Endothelial cell of umbilical vein (primary cell): ENCODE results near the gene PKN3. TPM values are rescaled to one million over a fixed set of nuclear protein-coding genes. Genes with fewer than 3 reads are reported as not detected.

ENCODE experiments used
- BruUV-seq: library from RNA; stranded (reverse); fragments of 400-500 nt; replicated peaks from 2 replicates; lab custom pipeline; 2021; lab: Mats Ljungman, UMichigan
- CTCF ChIA-PET: fragments of 300-600, 350-600 bp; sonication (Branson Sonifier 250); formaldehyde crosslinking; loops from one replicate; lab custom pipeline; 2021; ENCODE audit warnings: antibody characterized with exemption, inconsistent platforms; lab: Charles Lee
- POLR2A ChIA-PET: fragments of 300-600, 350-600 bp; sonication (Branson Sonifier 250); formaldehyde crosslinking; loops from one replicate; lab custom pipeline; 2021; ENCODE audit warnings: antibody characterized with exemption, inconsistent platforms; lab: Charles Lee
- DNase-seq: peaks from one replicate; pipeline ENCODE4 v3.0.0-alpha.2; 2011; ENCODE audit warnings: low read depth, low spot score
- FAIRE-seq: peaks from 2 replicates; lab custom pipeline; 2011; peaks lifted over from hg19 to GRCh38; lab: Jason Lieb, UNC
- H2AFZ ChIP-seq: 2 replicates; pipeline ENCODE4 v1.6.0; 2012; ENCODE audit warnings: low read depth, low read length, control low read depth, inconsistent platforms
- H3K27ac ChIP-seq: 2 replicates; pipeline ENCODE4 v1.5.1; 2011; ENCODE audit warnings: low read depth, mild to moderate bottlenecking, control low read depth, low read length, moderate library complexity; ENCODE audit not compliant: insufficient read depth
- H3K27me3 ChIP-seq, 2 experiments: 2 replicates each; pipeline versions ENCODE4 v1.6.0 to v1.6.1; 2011; ENCODE audit warnings: low read length in 2 of 2, mixed read lengths in 1 of 2; ENCODE audit not compliant: control insufficient read depth in 2 of 2, insufficient read depth in 2 of 2
- H3K36me3 ChIP-seq, 2 experiments: 2 replicates in 1 of 2; 3 replicates in 1 of 2; pipeline ENCODE4 v1.5.1; 2011; ENCODE audit warnings: low read length in 2 of 2, mild to moderate bottlenecking in 1 of 2, moderate library complexity in 1 of 2; ENCODE audit not compliant: control insufficient read depth in 2 of 2, insufficient read depth in 2 of 2; ENCODE audit errors: extremely low read depth in 1 of 2
- H3K4me1 ChIP-seq: 3 replicates; pipeline ENCODE4 v1.5.1; 2011; ENCODE audit warnings: mild to moderate bottlenecking, low read length; ENCODE audit not compliant: control insufficient read depth, insufficient read depth; ENCODE audit errors: extremely low read depth
- H3K4me2 ChIP-seq: 2 replicates; pipeline ENCODE4 v1.6.1; 2011; ENCODE audit warnings: low read length, control low read depth, mixed read lengths; ENCODE audit not compliant: insufficient read depth
- H3K4me3 ChIP-seq, 3 experiments: fragments of 200-600 bp in 1 of 3; sonication (generic), shearing (Covaris generic) in 1 of 3; replicated peaks in 1 of 3; 2 replicates each; pipeline ENCODE4 v1.5.1; 2011 to 2016; ENCODE audit warnings: control low read depth in 3 of 3, low read length in 3 of 3, mild to moderate bottlenecking in 2 of 3, inconsistent platforms in 1 of 3, low read depth in 1 of 3, moderate library complexity in 1 of 3; ENCODE audit not compliant: insufficient read depth in 1 of 3
- H3K79me2 ChIP-seq: 2 replicates; pipeline ENCODE4 v1.6.0; 2012; ENCODE audit warnings: low read length, inconsistent platforms; ENCODE audit not compliant: control insufficient read depth, insufficient read depth
- H3K9ac ChIP-seq: replicated peaks from 2 replicates; pipeline ENCODE3; 2011; ENCODE audit warnings: low read length, control low read depth; ENCODE audit not compliant: insufficient read depth; ENCODE audit errors: extremely low read depth
- H3K9me1 ChIP-seq: replicated peaks from 3 replicates; pipeline ENCODE4 v1.6.0; 2011; ENCODE audit warnings: mild to moderate bottlenecking, low read length; ENCODE audit not compliant: control insufficient read depth, insufficient read depth; ENCODE audit errors: extremely low read depth
- H3K9me3 ChIP-seq: replicated peaks from 2 replicates; pipeline ENCODE4 v1.5.1; 2012; ENCODE audit warnings: low read length, inconsistent platforms; ENCODE audit not compliant: control insufficient read depth, insufficient read depth
- H4K20me1 ChIP-seq: replicated peaks from 2 replicates; pipeline ENCODE3; 2011; ENCODE audit warnings: mild to moderate bottlenecking, low read length; ENCODE audit not compliant: control insufficient read depth, insufficient read depth; ENCODE audit errors: extremely low read depth
- EZH2 ChIP-seq: IDR thresholded peaks from 2 replicates; pipeline ENCODE4 v1.6.1; 2012; ENCODE audit warnings: borderline replicate concordance, low read depth, mild to moderate bottlenecking, moderate library complexity, low read length, inconsistent platforms; ENCODE audit not compliant: severe bottlenecking
- FOS ChIP-seq: IDR thresholded peaks from 2 replicates; pipeline ENCODE4 v1.6.1; 2011; ENCODE audit warnings: mild to moderate bottlenecking, low read length, moderate library complexity, borderline replicate concordance; ENCODE audit not compliant: insufficient read depth
- GATA2 ChIP-seq: IDR thresholded peaks from 2 replicates; pipeline ENCODE4 v1.7.0; 2011; ENCODE audit warnings: low read depth, mild to moderate bottlenecking, moderate library complexity, mixed read lengths, low read length; ENCODE audit not compliant: insufficient read length, insufficient read depth
- JUN ChIP-seq: IDR thresholded peaks from 2 replicates; pipeline ENCODE4 v1.6.1; 2011; ENCODE audit warnings: borderline replicate concordance, low read depth; ENCODE audit not compliant: insufficient read length, insufficient read depth
- MAX ChIP-seq: IDR thresholded peaks from 2 replicates; pipeline ENCODE4 v1.6.1; 2011; ENCODE audit not compliant: insufficient read depth, insufficient read length
- MYC ChIP-seq: IDR thresholded peaks from one replicate; pipeline ENCODE4 v1.6.1; 2011; ENCODE audit warnings: mild to moderate bottlenecking, low read depth, low read length
- POLR2A ChIP-seq: IDR thresholded peaks from 2 replicates; pipeline ENCODE4 v1.6.1; 2012; ENCODE audit warnings: low read depth, mild to moderate bottlenecking, control low read depth, low read length
- POLR2AphosphoS5 ChIP-seq: IDR thresholded peaks from 2 replicates; pipeline ENCODE4 v1.6.1; 2012; ENCODE audit warnings: low read depth, mild to moderate bottlenecking, control low read depth, low read length, moderate library complexity; ENCODE audit not compliant: insufficient read depth
- dilution Hi-C: fragments of 300-500 bp; cut with MboI; formaldehyde crosslinking; loops from one replicate; pipeline ENCODE4 v1.15.0; 2019; ENCODE audit warnings: low sequenced_read_pairs; ENCODE audit not compliant: extremely low pct_ligation_motif_present
- intact Hi-C: fragments of 100-400 bp; cut with micrococcal nuclease; formaldehyde crosslinking; loops from one replicate; pipeline ENCODE4 v1.10.0; 2022
- polyA plus RNA-seq, 4 experiments: library from polyadenylated mRNA; depleted of rRNA in 3 of 4; stranded (reverse) in 3 of 4; unstranded in 1 of 4; fragments of >200 nt; gene quantifications; 2 replicates each; pipeline versions ENCODE4 v1.2.1 to v1.2.3, GENCODE V29; 2011 to 2012; ENCODE audit warnings: missing spikeins in 1 of 4
- total RNA-seq: library from RNA; stranded (reverse); gene quantifications from 2 replicates; pipeline ENCODE4 v1.2.3, GENCODE V29; 2021
- TF ChIP-seq, protein P1 (sequence below), 2 donors: IDR thresholded peaks; 1 replicate in 1 of 2; 2 replicates in 1 of 2; pipeline ENCODE4 v1.5.1; 2011; ENCODE audit warnings: low read length in 2 of 2, mild to moderate bottlenecking in 2 of 2, moderate library complexity in 2 of 2, control low read depth in 1 of 2, inconsistent platforms in 1 of 2, low read depth in 1 of 2; ENCODE audit not compliant: insufficient read depth in 1 of 2; ENCODE audit errors: extremely low read depth in 1 of 2

PKN3 gene
- total and polyA plus RNA-seq, 2 donors (not counting 3 experiments of a cell fraction or from before 2014, with no cell fraction given), result 29.5 to 40.4 TPM

DNA sequence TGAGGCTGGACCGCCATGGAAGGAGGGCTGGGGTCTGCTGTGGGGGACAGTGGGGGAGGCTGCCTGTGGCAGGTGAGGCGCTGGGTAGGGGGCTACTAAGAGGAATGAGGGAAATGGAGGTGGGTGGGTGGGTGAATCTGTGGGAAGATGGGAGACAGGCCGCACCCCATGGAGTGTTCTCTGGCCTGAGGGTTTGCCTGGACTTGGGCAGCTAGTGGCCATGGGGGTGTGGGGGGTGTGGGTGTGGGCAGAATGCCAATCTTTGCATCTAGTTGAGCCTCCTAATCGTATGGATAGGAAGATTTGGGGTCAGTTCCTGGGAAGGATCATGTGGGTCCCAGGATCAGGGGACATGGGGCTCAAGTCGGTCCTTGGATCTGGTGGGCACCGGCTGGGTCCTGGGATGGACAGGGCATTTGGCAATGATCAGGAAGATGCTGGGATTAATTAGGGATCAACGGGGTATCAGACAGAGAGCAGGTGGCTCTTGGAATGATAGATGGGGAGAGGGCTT, 21.1 kb downstream of the PKN3 start:
- no peaks in the 10 kb centered on the region for H3K27me3 ChIP-seq
- peak overlapping the region; percentile 74 for H3K9ac ChIP-seq
- POLR2A ChIA-PET, result no interaction called here
- peaks cover 5% of the 10 kb centered on the region for H3K4me1 ChIP-seq
- dilution Hi-C loops, result no loop called here
- CTCF ChIA-PET, result interaction anchor here (1.4 to 1.7 kb wide), 3 partner anchors 19 to 21 kb away, joined by 5 to 12 read pairs (median 7); partner anchors contain the start of gene PKN3
- H4K20me1 ChIP-seq, result no peaks in the 10 kb centered on the region
- H3K36me3 ChIP-seq, result peaks cover 2 to 13% of the 10 kb centered on the region in 2 experiments
- H3K4me2 ChIP-seq, result peak overlapping the region; percentile 89
- H3K79me2 ChIP-seq, result no peaks in the 10 kb centered on the region
- DNase-seq (no peak), FAIRE-seq (no peak)
- no peaks in the 10 kb centered on the region for H3K9me3 ChIP-seq
- TF ChIP-seq POLR2A, result no peak
- TF ChIP-seq FOS, result no peak
- no peak for TF ChIP-seq POLR2AphosphoS5
- no peak for TF ChIP-seq EZH2
- TF ChIP-seq GATA2, result no peak
- no peak for TF ChIP-seq JUN
- TF ChIP-seq MAX, result no peak
- TF ChIP-seq, protein P1, sequence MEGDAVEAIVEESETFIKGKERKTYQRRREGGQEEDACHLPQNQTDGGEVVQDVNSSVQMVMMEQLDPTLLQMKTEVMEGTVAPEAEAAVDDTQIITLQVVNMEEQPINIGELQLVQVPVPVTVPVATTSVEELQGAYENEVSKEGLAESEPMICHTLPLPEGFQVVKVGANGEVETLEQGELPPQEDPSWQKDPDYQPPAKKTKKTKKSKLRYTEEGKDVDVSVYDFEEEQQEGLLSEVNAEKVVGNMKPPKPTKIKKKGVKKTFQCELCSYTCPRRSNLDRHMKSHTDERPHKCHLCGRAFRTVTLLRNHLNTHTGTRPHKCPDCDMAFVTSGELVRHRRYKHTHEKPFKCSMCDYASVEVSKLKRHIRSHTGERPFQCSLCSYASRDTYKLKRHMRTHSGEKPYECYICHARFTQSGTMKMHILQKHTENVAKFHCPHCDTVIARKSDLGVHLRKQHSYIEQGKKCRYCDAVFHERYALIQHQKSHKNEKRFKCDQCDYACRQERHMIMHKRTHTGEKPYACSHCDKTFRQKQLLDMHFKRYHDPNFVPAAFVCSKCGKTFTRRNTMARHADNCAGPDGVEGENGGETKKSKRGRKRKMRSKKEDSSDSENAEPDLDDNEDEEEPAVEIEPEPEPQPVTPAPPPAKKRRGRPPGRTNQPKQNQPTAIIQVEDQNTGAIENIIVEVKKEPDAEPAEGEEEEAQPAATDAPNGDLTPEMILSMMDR (IDR thresholded peaks at IDR 0.05; ENCODE audit: extremely low read depth in 1 of 2, insufficient read depth in 1 of 2, low read depth in 1 of 2, low read length in 2 of 2), result no peak
- no peak for TF ChIP-seq MYC
- BruUV-seq, result no TSS peak
- H3K9me1 ChIP-seq, result no peaks in the 10 kb centered on the region
- H2AFZ ChIP-seq, result peak overlapping the region; percentile 83
- H3K4me3 ChIP-seq, result peak overlapping the region; percentile 53 to 69 (median 58)
- no peak overlapping the region for H3K27ac ChIP-seq
- intact Hi-C loops, result loop anchor here (5.0 kb wide), 1 partner anchor 94 kb away; the partner anchor contains the start of gene ENDOG
